Pancreas (tissue), 10 donors: ENCODE data around the gene ADAR. TPM values are rescaled to one million over a fixed set of nuclear protein-coding genes. Genes with fewer than 3 reads are reported as not detected.

Experiments
- ATAC-seq, 4 donors: fragments of 200-7000 bp; cut with Tn5 transposase; one replicate each; pipeline versions ENCODE4 v1.8.0 to v1.9.1; 2020; ENCODE audit warnings: mild to moderate bottlenecking in 4 of 4, moderate library complexity in 4 of 4
- DNase-seq, 6 donors: peaks; one replicate each; pipeline ENCODE4 v3.0.0-alpha.2; 2020
- FAIRE-seq: peaks from 2 replicates; lab custom pipeline; 2012; peaks lifted over from hg19 to GRCh38; lab: Jason Lieb, UNC
- H3K27ac ChIP-seq, 4 donors: fragments of 200-600 bp; sonication (generic); 1 replicate in 3 of 4; 2 replicates in 1 of 4; pipeline versions ENCODE4 v1.5.0 to v1.8.0; 2020
- H3K27me3 ChIP-seq, 4 donors: fragments of 200-600 bp; one replicate each; pipeline ENCODE4 v1.8.0; 2021
- H3K36me3 ChIP-seq, 3 donors: fragments of 200-600 bp; sonication (generic) in 1 of 3; one replicate each; pipeline versions ENCODE4 v1.5.0 to v1.8.0; 2020 to 2021
- H3K4me1 ChIP-seq, 3 donors: fragments of 200-600 bp; one replicate each; pipeline ENCODE4 v1.8.0; 2021
- H3K4me3 ChIP-seq, 4 donors: fragments of 200-600 bp; sonication (generic) in 2 of 4; one replicate each; pipeline versions ENCODE4 v1.5.0 to v1.8.0; 2020 to 2021
- H3K9me3 ChIP-seq, 4 donors: fragments of 200-600 bp; one replicate each; pipeline ENCODE4 v1.8.0; 2021
- CTCF ChIP-seq, 4 donors: fragments of 200-600 bp; sonication (generic) in 3 of 4; IDR thresholded peaks; one replicate each; pipeline versions ENCODE4 v1.5.0 to v1.8.0; 2021; ENCODE audit warnings: antibody characterized with exemption in 4 of 4
- WGBS, 2 donors: extraction: QIAGEN DNeasy Blood & Tissue Kit; methylation state at CpG; one replicate each; pipeline ENCODE4 v1.1.7; 2013; 5-methylcytosine and 5-hydroxymethylcytosine counted together
- intact Hi-C, 3 donors: fragments of 100-400 bp; cut with DNase I; formaldehyde crosslinking; loops; one replicate each; pipeline versions ENCODE4 v1.11.1 to v1.14.2; 2022
- polyA plus RNA-seq, 2 donors: library from polyadenylated mRNA; stranded (reverse); fragments of 200-250 nt; gene quantifications; one replicate each; pipeline ENCODE4 v1.2.3, GENCODE V29; 2013
- total RNA-seq, 6 donors: library from RNA; stranded (reverse); fragmentation: NEBNext Ultra II Directional in 4 of 6; extraction: Animal tissue kit (Norgen Biotek cat#: 25700) in 4 of 6; gene quantifications; one replicate each; pipeline versions ENCODE4 v1.2.1 to v1.2.4, GENCODE V29; 2021 to 2023
- donor health status: healthy with polysubstance abuse.
- donor health status: DM: no; HTN: no; CAD: no; lungs with moderate emphysema.
- donor health status: DM: no; HTN: no; CAD: no.
- donor health status: control.
- donor health status: control.
- donor health status: Bipolar disorder and iron deficiency.
- donor health status: DM: yes; HTN: yes; CAD: no.
- donor health status: DM: no; HTN: no; CAD: no.
- donor health status: DM: no; HTN: no; CAD: no.
- donor health status: DM: yes; HTN: yes; CAD: no.

The ADAR gene
- total and polyA plus RNA-seq, 8 donors, result 19.4 to 94.2 (median 47.3) TPM

- FAIRE-seq, result no peak
- no peak for DNase-seq
- H3K27me3 ChIP-seq, result no peaks in the 10 kb centered on the region
- H3K4me3 ChIP-seq, result no peak overlapping the region
- H3K9me3 ChIP-seq, result no peaks in the 10 kb centered on the region
- peak in 2 of 4 donors; percentile 29 for ATAC-seq
- intact Hi-C loops, result no loop called here
- no peak overlapping the region for H3K27ac ChIP-seq
- peaks cover 0 to 6% (median 5%) of the 10 kb centered on the region in 3 donors for H3K4me1 ChIP-seq
- no peaks in the 10 kb centered on the region for H3K36me3 ChIP-seq
- TF ChIP-seq CTCF (IDR thresholded peaks at IDR 0.05), result no peak
- 88 to 93% methylated on average over 3 of the region's 3 CpGs for WGBS, 2 donors
Observed at GRCh38 chr1:154623358-154623757, 15.4 kb upstream of the ADAR start.

- FAIRE-seq, result no peak
- intact Hi-C loops, result no loop called here
- Histone ChIP-seq H3K27me3 (no peaks in the 10 kb centered on the region), H3K9me3 (no peaks in the 10 kb centered on the region), H3K4me3 (no peak overlapping the region), H3K36me3 (no peaks in the 10 kb centered on the region), H3K27ac (no peak overlapping the region), H3K4me1 (peaks cover 0 to 6% (median 5%) of the 10 kb centered on the region in 3 donors)
- no peak for ATAC-seq
- no peak for TF ChIP-seq CTCF (IDR thresholded peaks at IDR 0.05)
- no peak for DNase-seq
Observed at GRCh38 chr1:154622503-154623039, 14.6 kb upstream of the ADAR start.

GRCh38 chr1:154621875-154622274 lies 13.9 kb upstream of the ADAR start:
- H3K36me3 ChIP-seq, result no peaks in the 10 kb centered on the region
- intact Hi-C loops, result no loop called here
- H3K27ac ChIP-seq, result no peak overlapping the region
- no peaks in the 10 kb centered on the region for H3K27me3 ChIP-seq
- WGBS, 2 donors, result 83 to 87% methylated on average over 5 of the region's 5 CpGs
- DNase-seq, result no peak
- H3K4me1 ChIP-seq, result peaks cover 0 to 6% (median 5%) of the 10 kb centered on the region in 3 donors
- H3K4me3 ChIP-seq, result no peak overlapping the region
- ATAC-seq, result no peak
- no peaks in the 10 kb centered on the region for H3K9me3 ChIP-seq
- TF ChIP-seq CTCF (IDR thresholded peaks at IDR 0.05), result no peak
- no peak for FAIRE-seq

- no peak for DNase-seq
- Histone ChIP-seq H3K4me3 (no peak overlapping the region), H3K4me1 (peaks cover 0 to 5% (median 0%) of the 10 kb centered on the region in 3 donors), H3K9me3 (no peaks in the 10 kb centered on the region), H3K36me3 (no peaks in the 10 kb centered on the region), H3K27me3 (no peaks in the 10 kb centered on the region), H3K27ac (no peak overlapping the region)
- ATAC-seq, result no peak
- FAIRE-seq, result no peak
- 80 to 82% methylated on average over 3 of the region's 3 CpGs for WGBS, 2 donors
- TF ChIP-seq CTCF (IDR thresholded peaks at IDR 0.05), result no peak
- intact Hi-C loops, result no loop called here
Observed at GRCh38 chr1:154620751-154621150, 12.8 kb upstream of the ADAR start.

- no peak for TF ChIP-seq CTCF (IDR thresholded peaks at IDR 0.05)
- ATAC-seq (no peak), FAIRE-seq (no peak), DNase-seq (no peak)
- no peaks in the 10 kb centered on the region for H3K36me3 ChIP-seq
- peaks cover 0 to 5% (median 0%) of the 10 kb centered on the region in 3 donors for H3K4me1 ChIP-seq
- intact Hi-C loops, result no loop called here
- H3K4me3 ChIP-seq, result no peak overlapping the region
- no peaks in the 10 kb centered on the region for H3K9me3 ChIP-seq
- 90 to 91% methylated on average over 5 of the region's 5 CpGs for WGBS, 2 donors
- no peak overlapping the region for H3K27ac ChIP-seq
- no peaks in the 10 kb centered on the region for H3K27me3 ChIP-seq
Observed at GRCh38 chr1:154619181-154619948, 11.4 kb upstream of the ADAR start.
